Mucosa of rectum (tissue), 2 donors: Measurements from ENCODE around the gene ATXN1.
"Not testable (repeated sequence)": the region's sequence is repeated elsewhere in the genome, so short reads cannot be mapped to it uniquely, and the experiment has no call there.

ENCODE experiments used
- H3K27ac ChIP-seq, 2 donors: one replicate each; pipeline ENCODE4 v1.7.0; 2013; ENCODE audit warnings: inconsistent platforms in 2 of 2, low read depth in 2 of 2, low read length in 2 of 2
- H3K27me3 ChIP-seq, 2 donors: one replicate each; pipeline ENCODE4 v1.7.0; 2013; ENCODE audit warnings: low read length in 2 of 2; ENCODE audit not compliant: control insufficient read depth in 2 of 2, insufficient read depth in 2 of 2
- H3K36me3 ChIP-seq, 2 donors: one replicate each; pipeline ENCODE4 v1.7.0; 2013; ENCODE audit warnings: low read length in 2 of 2; ENCODE audit not compliant: control insufficient read depth in 2 of 2, insufficient read depth in 2 of 2
- H3K4me1 ChIP-seq, 2 donors: one replicate each; pipeline ENCODE4 v1.7.0; 2013; ENCODE audit warnings: low read length in 2 of 2, mild to moderate bottlenecking in 1 of 2; ENCODE audit not compliant: control insufficient read depth in 2 of 2, insufficient read depth in 2 of 2
- H3K4me3 ChIP-seq, 2 donors: one replicate each; pipeline ENCODE4 v1.7.0; 2013; ENCODE audit warnings: low read length in 2 of 2
- H3K9ac ChIP-seq, 2 donors: one replicate each; pipeline ENCODE4 v1.7.0; 2013; ENCODE audit warnings: low read length in 2 of 2, low read depth in 1 of 2, mild to moderate bottlenecking in 1 of 2
- H3K9me3 ChIP-seq, 2 donors: one replicate each; pipeline ENCODE4 v1.7.0; 2013; ENCODE audit warnings: low read length in 2 of 2; ENCODE audit not compliant: control insufficient read depth in 2 of 2
- donor health status: healthy.
- donor health status: Normal muscosa, but diverticular disease.

Gene ATXN1

GRCh38 chr6:16800942-16801341, 39.7 kb upstream of the ATXN1 start:
- no peaks in the 10 kb centered on the region for H3K36me3 ChIP-seq
- H3K27ac ChIP-seq: no peak overlapping the region
- H3K4me1 ChIP-seq: no peaks in the 10 kb centered on the region
- H3K27me3 ChIP-seq: no peaks in the 10 kb centered on the region
- no peak overlapping the region for H3K4me3 ChIP-seq
- no peak overlapping the region for H3K9ac ChIP-seq
- no peaks in the 10 kb centered on the region for H3K9me3 ChIP-seq

- Histone ChIP-seq H3K4me3 (no peak overlapping the region), H3K9ac (no peak overlapping the region), H3K27me3 (no peaks in the 10 kb centered on the region), H3K27ac (no peak overlapping the region), H3K36me3 (no peaks in the 10 kb centered on the region), H3K9me3 (no peaks in the 10 kb centered on the region), H3K4me1 (no peaks in the 10 kb centered on the region)
Measured at GRCh38 chr6:16800341-16800740, 39.1 kb upstream of the ATXN1 start.

GRCh38 chr6:16799279-16800193, 38.3 kb upstream of the ATXN1 start:
- Histone ChIP-seq H3K27ac (no peak overlapping the region), H3K36me3 (no peaks in the 10 kb centered on the region), H3K27me3 (no peaks in the 10 kb centered on the region), H3K9me3 (no peaks in the 10 kb centered on the region), H3K4me1 (no peaks in the 10 kb centered on the region), H3K9ac (no peak overlapping the region), H3K4me3 (no peak overlapping the region)

GRCh38 chr6:16793828-16794412, 32.7 kb upstream of the ATXN1 start:
- no peak overlapping the region for H3K27ac ChIP-seq
- H3K9me3 ChIP-seq: no peaks in the 10 kb centered on the region
- H3K36me3 ChIP-seq: no peaks in the 10 kb centered on the region

GRCh38 chr6:16789329-16790038, 28.2 kb upstream of the ATXN1 start:
- no peak overlapping the region for H3K9ac ChIP-seq
- no peak overlapping the region for H3K27ac ChIP-seq
- H3K27me3 ChIP-seq: no peaks in the 10 kb centered on the region
- H3K4me3 ChIP-seq: no peak overlapping the region
- no peaks in the 10 kb centered on the region for H3K36me3 ChIP-seq
- H3K4me1 ChIP-seq: no peaks in the 10 kb centered on the region
- H3K9me3 ChIP-seq: no peaks in the 10 kb centered on the region

More at GRCh38 chr6:16793828-16794412, 32.7 kb upstream of the ATXN1 start:
- H3K4me1 ChIP-seq: no peaks in the 10 kb centered on the region
- H3K9ac ChIP-seq: no peak overlapping the region
- H3K4me3 ChIP-seq: no peak overlapping the region
- no peaks in the 10 kb centered on the region for H3K27me3 ChIP-seq

GRCh38 chr6:16787128-16787682, 25.9 kb upstream of the ATXN1 start:
- no peak overlapping the region for H3K4me3 ChIP-seq

GRCh38 chr6:16785496-16785895, 24.2 kb upstream of the ATXN1 start:
- Histone ChIP-seq H3K9me3 (no peaks in the 10 kb centered on the region), H3K9ac (no peak overlapping the region), H3K27ac (no peak overlapping the region), H3K36me3 (no peaks in the 10 kb centered on the region), H3K27me3 (no peaks in the 10 kb centered on the region), H3K4me1 (no peaks in the 10 kb centered on the region), H3K4me3 (no peak overlapping the region)

More at GRCh38 chr6:16787128-16787682, 25.9 kb upstream of the ATXN1 start:
- Histone ChIP-seq H3K4me1 (no peaks in the 10 kb centered on the region), H3K9me3 (no peaks in the 10 kb centered on the region), H3K27ac (no peak overlapping the region), H3K9ac (no peak overlapping the region), H3K27me3 (no peaks in the 10 kb centered on the region), H3K36me3 (no peaks in the 10 kb centered on the region)

GRCh38 chr6:16784957-16785356, 23.7 kb upstream of the ATXN1 start:
- not testable (repeated sequence) for H3K27me3 ChIP-seq, H3K4me3 ChIP-seq, H3K36me3 ChIP-seq, H3K9ac ChIP-seq, H3K27ac ChIP-seq, H3K9me3 ChIP-seq, H3K4me1 ChIP-seq

- H3K9ac ChIP-seq: no peak overlapping the region
- no peak overlapping the region for H3K4me3 ChIP-seq
- no peaks in the 10 kb centered on the region for H3K4me1 ChIP-seq
- H3K27ac ChIP-seq: no peak overlapping the region
- H3K9me3 ChIP-seq: no peaks in the 10 kb centered on the region
- H3K36me3 ChIP-seq: no peaks in the 10 kb centered on the region
- no peaks in the 10 kb centered on the region for H3K27me3 ChIP-seq
Measured at GRCh38 chr6:16783952-16784565, 22.8 kb upstream of the ATXN1 start.
